Ishikawa (cell line): ENCODE data around the gene C6orf47.

Experiments
- CEBPB ChIP-seq: IDR thresholded peaks from 2 replicates; pipeline ENCODE4 v1.6.1; 2012
- CREB1 ChIP-seq: IDR thresholded peaks from 2 replicates; pipeline ENCODE4 v1.6.1; 2012; ENCODE audit warnings: low read depth
- EGR1 ChIP-seq: IDR thresholded peaks from 2 replicates; pipeline ENCODE4 v1.6.1; 2012
- EP300 ChIP-seq: IDR thresholded peaks from 2 replicates; pipeline ENCODE4 v1.6.1; 2012; ENCODE audit warnings: borderline replicate concordance
- FOXM1 ChIP-seq: IDR thresholded peaks from 2 replicates; pipeline ENCODE4 v1.6.1; 2012; ENCODE audit warnings: low read depth, borderline replicate concordance
- MAX ChIP-seq: IDR thresholded peaks from 2 replicates; pipeline ENCODE4 v1.6.1; 2012
- NFIC ChIP-seq: IDR thresholded peaks from 2 replicates; pipeline ENCODE4 v1.6.1; 2012
- RAD21 ChIP-seq: IDR thresholded peaks from 2 replicates; pipeline ENCODE4 v1.6.1; 2012; ENCODE audit warnings: low read depth
- REST ChIP-seq: IDR thresholded peaks from 2 replicates; pipeline ENCODE4 v1.6.1; 2012; ENCODE audit warnings: low read depth, mild to moderate bottlenecking
- TAF1 ChIP-seq: IDR thresholded peaks from 2 replicates; pipeline ENCODE4 v1.6.1; 2012; ENCODE audit warnings: low read depth, mild to moderate bottlenecking
- TCF12 ChIP-seq: IDR thresholded peaks from 2 replicates; pipeline ENCODE4 v1.6.1; 2012; ENCODE audit warnings: low read depth
- TEAD4 ChIP-seq: IDR thresholded peaks from 2 replicates; pipeline ENCODE4 v1.6.1; 2012
- USF1 ChIP-seq: IDR thresholded peaks from 2 replicates; pipeline ENCODE4 v1.6.1; 2012
- YY1 ChIP-seq: IDR thresholded peaks from 2 replicates; pipeline ENCODE4 v1.6.1; 2012; ENCODE audit warnings: low read depth
- ZBTB7A ChIP-seq: IDR thresholded peaks from 2 replicates; pipeline ENCODE4 v1.6.1; 2012; ENCODE audit warnings: low read depth

C6orf47 gene

DNA sequence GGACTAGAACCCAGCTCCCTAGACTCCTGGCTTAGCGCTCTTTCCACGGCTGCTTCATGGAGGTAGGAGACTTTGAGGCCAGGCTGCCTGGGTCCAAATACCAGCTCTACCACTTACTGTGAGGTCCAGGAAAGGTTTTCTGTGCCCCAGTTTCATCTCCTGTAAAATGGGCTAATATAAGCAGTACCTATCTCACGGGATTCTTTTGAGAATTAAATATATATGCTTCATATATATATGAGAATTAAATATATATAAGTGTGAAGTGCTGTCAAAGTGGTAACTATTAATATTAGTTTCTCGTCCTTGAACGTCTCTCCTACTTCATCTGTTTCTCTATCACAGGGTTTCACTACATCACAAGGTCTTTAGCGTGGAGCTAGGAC lies 30.5 kb upstream of the C6orf47 start:
- no peak for TF ChIP-seq EP300
- TF ChIP-seq FOXM1: no peak
- no peak for TF ChIP-seq TCF12
- TF ChIP-seq RAD21: no peak
- no peak for TF ChIP-seq NFIC
- no peak for TF ChIP-seq TAF1
- no peak for TF ChIP-seq CEBPB
- no peak for TF ChIP-seq EGR1
- no peak for TF ChIP-seq CREB1
- no peak for TF ChIP-seq ZBTB7A
- TF ChIP-seq USF1: no peak
- TF ChIP-seq TEAD4: no peak
- no peak for TF ChIP-seq MAX
- no peak for TF ChIP-seq REST

- TF ChIP-seq EP300: no peak
- no peak for TF ChIP-seq YY1
- no peak for TF ChIP-seq RAD21
- TF ChIP-seq CEBPB: no peak
- TF ChIP-seq EGR1: no peak
- no peak for TF ChIP-seq USF1
- TF ChIP-seq REST: no peak
- no peak for TF ChIP-seq CREB1
- no peak for TF ChIP-seq ZBTB7A
- TF ChIP-seq NFIC: no peak
- no peak for TF ChIP-seq MAX
- no peak for TF ChIP-seq TEAD4
- no peak for TF ChIP-seq TAF1
- no peak for TF ChIP-seq TCF12
- TF ChIP-seq FOXM1: no peak
These were observed 29.9 kb upstream of the C6orf47 start for GRCh38 chr6:31690231-31691077.

- TF ChIP-seq NFIC (no peak), EP300 (no peak), EGR1 (no peak), REST (no peak), TCF12 (no peak), CREB1 (no peak), FOXM1 (no peak), YY1 (no peak)
These were observed 28.9 kb upstream of the C6orf47 start for GRCh38 chr6:31689249-31690110.
